GM19463 (cell line): Measurements from ENCODE around the gene GPAT3.
"Not testable (repeated sequence)": the region's sequence is repeated elsewhere in the genome, so short reads cannot be mapped to it uniquely, and the experiment has no call there.

Experiments used
- ATAC-seq: cut with Tn5 transposase; IDR thresholded peaks from one replicate; pipeline ENCODE4 v1.9.1; 2021; ENCODE audit warnings: mild to moderate bottlenecking, moderate library complexity; ENCODE audit not compliant: unreplicated experiment

GPAT3 gene

GRCh38 chr4:83535520-83536361 is at the start of gene GPAT3:
GPAT3 (plus strand) TSS chr4:83536108; CDS start chr4:83536623, 515 bp downstream.
- ATAC-seq: peak; percentile 85

GRCh38 chr4:83486457-83487129 is 49.3 kb upstream of the GPAT3 start:
- ATAC-seq: no peak

- no peak for ATAC-seq
Observed at GRCh38 chr4:83489711-83490326, 46.1 kb upstream of the GPAT3 start.

- peak; percentile 72 for ATAC-seq
Observed at GRCh38 chr4:83490876-83491450, 44.9 kb upstream of the GPAT3 start.

GRCh38 chr4:83496085-83496917 is 39.6 kb upstream of the GPAT3 start:
- not testable (repeated sequence) for ATAC-seq

GRCh38 chr4:83498187-83498586 is 37.7 kb upstream of the GPAT3 start:
- ATAC-seq: no peak

- ATAC-seq: not testable (repeated sequence)
Observed at GRCh38 chr4:83501671-83502070, 34.2 kb upstream of the GPAT3 start.

- ATAC-seq: no peak
Observed at GRCh38 chr4:83503974-83504373, 31.9 kb upstream of the GPAT3 start.

GRCh38 chr4:83504503-83504902 is 31.4 kb upstream of the GPAT3 start:
- no peak for ATAC-seq

- no peak for ATAC-seq
Observed at GRCh38 chr4:83504996-83505395, 30.9 kb upstream of the GPAT3 start.

GRCh38 chr4:83509156-83509585 is 26.7 kb upstream of the GPAT3 start:
- ATAC-seq: not testable (repeated sequence)

- ATAC-seq: peak; percentile 48
Observed at GRCh38 chr4:83510442-83510841, 25.5 kb upstream of the GPAT3 start.

GRCh38 chr4:83516042-83516772 is 19.7 kb upstream of the GPAT3 start:
- no peak for ATAC-seq

- no peak for ATAC-seq
Observed at GRCh38 chr4:83522239-83522638, 13.7 kb upstream of the GPAT3 start.

GRCh38 chr4:83527671-83528070 is 8.2 kb upstream of the GPAT3 start:
- ATAC-seq: no peak

GRCh38 chr4:83536362-83537272 is 709 bp downstream of the GPAT3 start:
- peak; percentile 10 for ATAC-seq

- no peak for ATAC-seq
Observed at GRCh38 chr4:83542225-83542624, 6.3 kb downstream of the GPAT3 start.

- ATAC-seq: no peak
Observed at GRCh38 chr4:83546786-83547185, 10.9 kb downstream of the GPAT3 start.
